Keratinocyte (primary cell): ENCODE measurements around the gene BTG1.

Experiments
- CTCF ChIP-seq, 3 experiments: IDR thresholded peaks in 1 of 3; conservative IDR thresholded peaks in 1 of 3; optimal IDR thresholded peaks in 1 of 3; 2 replicates in 2 of 3; 3 replicates in 1 of 3; pipeline versions ENCODE3 to v1.5.1; 2011; ENCODE audit warnings: low read length in 3 of 3, mild to moderate bottlenecking in 3 of 3, moderate library complexity in 2 of 3, control low read depth in 1 of 3, inconsistent platforms in 1 of 3; ENCODE audit not compliant: insufficient read depth in 2 of 3; ENCODE audit errors: extremely low read depth in 1 of 3
- EZH2 ChIP-seq: IDR thresholded peaks from one replicate; pipeline ENCODE4 v1.6.1; 2012; ENCODE audit warnings: inconsistent platforms, mild to moderate bottlenecking, low read length, moderate library complexity

GRCh38 chr12:92156139-92156538 lies 10.5 kb upstream of the BTG1 start:
- TF ChIP-seq CTCF (optimal IDR thresholded peaks at IDR 0.05 in 1 of 3, IDR thresholded peaks at IDR 0.05 in 1 of 3, conservative IDR thresholded peaks at IDR 0.05 in 1 of 3; ENCODE audit: extremely low read depth in 1 of 3, insufficient read depth in 2 of 3, low read length in 3 of 3) (no peak), EZH2 (no peak)
